Mucosa of gallbladder (tissue), 1 donor: Measurements from ENCODE around the gene SLC22A16. TPM values are rescaled to one million over a fixed set of nuclear protein-coding genes. Genes with fewer than 3 reads are reported as not detected.
"Not testable (repeated sequence)": the region's sequence is repeated elsewhere in the genome, so short reads cannot be mapped to it uniquely, and the experiment has no call there.

Experiments used
- DNase-seq: peaks from one replicate; pipeline ENCODE4 v3.0.0-alpha.2; 2020; ENCODE audit warnings: low spot score
- total RNA-seq: library from RNA; stranded (reverse); gene quantifications from one replicate; pipeline ENCODE4 v1.2.1, GENCODE V29; 2021
- donor health status: DM: no; HTN: no; CAD: no.

Gene SLC22A16
- total RNA-seq, result not detected

GRCh38 chr6:110476046-110476849 is at the start of gene SLC22A16:
Gene SLC22A16, minus strand, starts transcription at chr6:110476613. Its CDS starts 39 bp downstream, at chr6:110476574.
- no peak for DNase-seq

- DNase-seq, result no peak
Observed at GRCh38 chr6:110525001-110525400, 48.6 kb upstream of the SLC22A16 start.

DNA sequence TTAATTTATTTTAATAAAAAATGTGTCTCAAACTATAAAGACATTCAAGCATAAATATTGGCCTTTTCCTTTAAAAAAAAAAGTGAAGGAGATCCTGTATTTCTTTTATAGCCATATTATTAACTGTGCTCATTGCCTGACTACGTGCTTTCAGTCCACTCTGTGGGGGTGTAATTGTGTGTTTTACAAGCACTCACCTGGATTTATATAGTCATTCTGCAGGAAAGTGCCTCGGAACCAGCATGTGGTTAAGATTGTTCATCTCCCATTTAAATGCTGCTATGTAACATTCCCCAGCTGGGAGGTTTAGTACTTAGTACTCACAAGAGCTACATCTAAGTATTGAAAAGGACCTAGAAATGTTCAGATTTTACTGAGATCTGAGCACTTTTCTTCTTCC is 47.9 kb upstream of the SLC22A16 start:
- DNase-seq, result no peak

DNA sequence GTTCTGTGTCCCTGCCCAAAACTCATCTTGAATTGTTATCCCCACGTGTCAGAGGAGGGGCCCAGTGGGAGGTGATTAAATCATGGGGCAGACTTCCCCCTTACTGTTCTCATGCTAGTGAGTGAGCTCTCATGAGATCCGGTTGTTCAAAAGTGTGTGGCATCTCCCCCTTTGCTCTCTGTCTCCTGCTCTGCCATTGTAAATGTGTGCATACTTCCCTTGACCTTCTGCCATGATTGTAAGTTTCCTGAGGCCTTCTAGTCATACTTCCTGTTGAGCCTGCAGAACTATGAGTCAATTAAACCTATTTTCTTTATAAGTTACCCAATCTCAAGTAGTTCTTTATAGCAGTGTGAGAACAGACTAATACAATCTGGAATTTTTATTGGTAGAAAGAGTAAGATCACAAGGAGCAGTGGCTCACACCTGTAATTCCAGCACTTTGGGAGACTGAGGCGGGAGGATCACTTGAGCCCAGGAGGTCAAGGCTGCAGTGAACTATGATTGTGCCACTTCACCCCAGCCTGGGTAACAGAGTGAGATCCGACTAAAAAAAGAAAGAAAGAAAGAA is 47.1 kb upstream of the SLC22A16 start:
- DNase-seq, result no peak

DNA sequence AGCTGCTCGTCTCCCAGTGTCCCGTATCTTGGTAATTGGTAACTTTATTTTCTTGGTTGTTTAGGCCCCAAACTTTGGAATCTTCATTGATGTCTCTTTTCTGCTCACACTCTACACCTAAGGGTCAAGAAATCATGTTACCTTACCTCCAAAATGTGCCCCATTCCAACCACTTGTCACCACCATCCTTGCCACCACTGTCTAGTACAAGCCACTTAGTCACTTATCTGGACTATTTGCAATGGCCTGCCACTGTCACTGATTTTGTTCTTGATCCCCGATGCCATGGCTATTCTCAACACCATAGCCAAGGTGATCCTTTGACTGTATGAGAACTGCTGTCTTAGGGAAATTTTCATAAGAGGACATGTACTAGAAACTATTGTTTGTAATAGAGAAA is 46.0 kb upstream of the SLC22A16 start:
- no peak for DNase-seq

DNA sequence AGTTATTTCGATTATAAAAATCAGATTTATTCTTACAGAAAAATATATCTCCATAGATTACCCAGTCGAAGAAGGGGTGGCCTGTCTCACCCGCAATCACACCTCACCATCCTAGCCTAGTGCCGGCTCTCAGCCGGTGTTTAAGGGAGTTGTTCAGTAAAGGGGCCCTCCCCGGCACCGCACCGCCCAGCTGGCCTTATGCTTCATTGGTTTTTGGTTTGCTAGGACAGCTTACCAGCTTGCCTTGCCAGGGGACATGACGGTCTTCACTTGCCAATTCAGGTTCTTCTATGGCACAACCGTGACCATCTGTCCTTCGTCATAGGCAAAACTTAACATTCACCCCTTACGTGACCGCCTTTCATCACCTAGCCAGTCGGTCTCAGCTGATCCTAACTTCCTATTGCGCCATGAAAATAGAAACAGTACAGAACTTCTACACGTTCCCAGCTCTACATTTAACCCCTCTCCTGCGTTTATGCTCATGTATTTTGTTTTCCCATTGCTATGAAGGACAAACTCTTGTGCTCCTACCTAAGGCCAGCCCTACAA is 44.7 kb upstream of the SLC22A16 start:
- no peak for DNase-seq

- DNase-seq, result no peak
Observed at GRCh38 chr6:110520209-110520965, 44.0 kb upstream of the SLC22A16 start.

- no peak for DNase-seq
Observed at GRCh38 chr6:110517601-110518281, 41.3 kb upstream of the SLC22A16 start.

DNA sequence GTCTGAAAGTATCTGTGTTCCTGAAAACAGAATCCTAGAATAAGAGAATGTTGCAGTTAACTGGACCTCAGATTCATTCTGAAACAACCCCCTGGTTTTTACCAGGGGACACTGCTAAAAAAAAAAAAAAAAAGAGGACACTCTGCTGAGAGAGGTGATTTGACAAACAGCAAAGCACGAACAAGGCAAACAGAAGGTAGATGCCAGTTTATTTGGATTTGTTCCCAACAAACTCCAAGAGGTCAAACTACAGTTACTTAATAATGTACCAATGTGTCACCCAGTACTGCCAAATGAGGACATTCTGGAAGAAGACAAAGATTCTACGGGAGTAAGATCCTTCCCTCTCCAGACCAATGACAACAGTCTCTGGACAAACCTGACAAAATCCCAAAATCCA is 40.6 kb upstream of the SLC22A16 start:
- peak; percentile 13 for DNase-seq

- DNase-seq, result no peak
Observed at GRCh38 chr6:110514818-110515217, 38.4 kb upstream of the SLC22A16 start.

- DNase-seq, result no peak
Observed at GRCh38 chr6:110512991-110513390, 36.6 kb upstream of the SLC22A16 start.

- not testable (repeated sequence) for DNase-seq
Observed at GRCh38 chr6:110512549-110512948, 36.1 kb upstream of the SLC22A16 start.

GRCh38 chr6:110511401-110511800 is 35.0 kb upstream of the SLC22A16 start:
- DNase-seq, result no peak

- peak; percentile 75 for DNase-seq
Observed at GRCh38 chr6:110509617-110510241, 33.3 kb upstream of the SLC22A16 start.

DNA sequence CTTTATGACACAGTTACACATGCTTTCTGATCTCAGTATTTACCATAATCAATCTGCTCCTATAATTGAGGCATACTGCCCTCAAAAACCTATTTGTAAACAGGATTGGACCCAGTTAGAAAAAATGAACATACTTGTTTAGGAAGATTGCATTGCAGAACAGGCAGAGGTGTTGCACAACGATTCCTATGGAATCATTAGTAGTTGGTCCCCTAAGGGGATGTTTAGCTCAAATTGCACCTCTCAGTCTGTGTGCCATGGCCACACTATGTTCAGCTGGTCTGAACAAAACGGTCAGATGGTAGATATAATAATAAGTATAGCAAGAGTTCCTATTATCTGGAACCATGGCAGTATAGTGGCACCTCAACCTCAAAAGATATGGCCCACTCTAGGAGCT is 28.5 kb upstream of the SLC22A16 start:
- DNase-seq, result not testable (repeated sequence)

DNA sequence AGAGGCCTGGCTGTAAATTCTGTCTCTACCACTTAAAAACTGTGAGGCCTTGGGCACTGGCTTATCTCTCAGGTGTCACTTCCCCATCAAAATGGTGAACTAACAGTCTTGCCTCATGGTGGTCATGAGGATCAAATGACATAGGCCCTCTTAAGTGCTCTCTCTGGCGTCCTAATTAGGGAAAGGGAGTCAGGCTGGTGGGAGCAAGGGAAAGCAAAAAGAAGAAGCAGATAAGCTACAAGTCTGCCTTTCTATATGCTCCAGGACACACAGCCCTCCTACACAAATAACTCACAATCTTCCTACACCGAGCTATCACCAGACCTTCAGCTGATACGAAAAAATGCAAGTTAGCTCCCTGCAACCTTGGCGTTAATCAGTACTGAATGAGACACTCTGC is 19.5 kb upstream of the SLC22A16 start:
- DNase-seq, result no peak

- no peak for DNase-seq
Observed at GRCh38 chr6:110493253-110493800, 16.9 kb upstream of the SLC22A16 start.

DNA sequence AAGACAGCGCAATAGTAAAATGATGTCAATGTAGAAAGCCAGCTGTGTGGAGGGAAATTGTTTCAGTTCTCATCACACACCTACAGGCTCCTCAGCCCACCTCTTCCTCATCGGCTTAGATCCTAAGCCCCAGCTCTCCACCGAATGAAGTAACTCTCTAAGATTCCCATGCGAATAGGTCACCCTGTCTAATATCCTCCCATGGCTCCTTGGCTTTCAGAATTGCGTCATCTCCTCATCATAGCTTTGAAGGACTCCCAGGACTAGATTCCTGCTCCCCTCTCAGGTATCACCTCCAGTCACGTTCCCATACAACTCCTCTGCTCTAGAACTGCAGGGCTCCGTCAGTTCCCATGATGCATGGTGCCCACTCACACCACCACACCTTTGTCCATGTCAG is 16.2 kb upstream of the SLC22A16 start:
- no peak for DNase-seq

DNA sequence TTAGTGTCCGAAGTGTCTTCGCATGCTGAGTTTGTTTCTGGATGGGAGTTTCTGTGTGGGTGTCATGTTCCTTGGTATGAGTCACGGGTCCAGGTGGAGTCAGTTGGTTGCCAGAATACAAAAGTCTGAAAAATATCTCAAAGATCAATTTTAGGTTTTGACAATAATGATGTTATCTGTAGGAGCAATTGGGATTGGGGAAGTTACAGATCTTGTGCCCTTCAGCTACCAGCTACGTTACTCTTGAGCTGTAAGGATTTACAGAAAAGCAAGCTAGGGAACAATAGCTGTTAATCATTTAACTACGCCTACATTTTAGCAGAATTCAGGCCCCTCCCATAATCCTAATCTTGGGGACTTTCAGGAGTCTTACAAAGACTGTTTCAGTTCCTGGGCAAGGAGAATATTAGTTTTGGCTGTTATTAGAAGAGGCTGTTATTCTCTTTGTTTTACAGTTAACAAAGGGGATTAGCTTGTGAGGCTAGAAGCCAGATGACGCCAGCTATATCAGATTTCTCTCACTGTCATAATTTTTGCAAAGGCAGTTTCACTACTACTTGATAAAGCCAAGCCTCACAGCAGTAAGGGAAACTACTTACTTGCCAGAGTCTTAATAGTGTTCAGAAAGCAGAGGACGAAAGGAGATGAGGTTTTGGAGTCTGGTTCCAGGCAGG is 15.4 kb upstream of the SLC22A16 start:
- DNase-seq, result no peak

- no peak for DNase-seq
Observed at GRCh38 chr6:110491299-110491643, 14.9 kb upstream of the SLC22A16 start.

DNA sequence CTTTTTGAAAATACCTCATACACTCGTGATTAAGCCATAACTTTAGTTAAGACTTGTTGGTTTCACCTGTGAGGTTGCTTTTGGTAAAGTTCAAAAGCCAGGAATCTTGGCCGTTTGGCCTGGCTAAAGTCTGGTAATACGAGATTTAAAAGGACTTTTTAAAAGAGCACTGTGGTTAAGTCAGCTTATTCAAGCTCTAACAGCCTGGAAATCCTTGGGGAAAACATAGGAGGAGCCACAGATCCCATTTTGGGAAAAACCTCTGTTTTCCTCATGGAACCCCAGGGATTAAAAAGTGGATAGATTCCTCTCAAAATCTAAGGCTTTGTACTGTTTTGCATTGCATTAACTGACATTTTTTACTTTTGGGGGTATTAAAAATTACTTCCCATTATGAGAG is 13.7 kb upstream of the SLC22A16 start:
- no peak for DNase-seq
